HepG2 (cell line): ENCODE data around the gene RIPK3. TPM values are rescaled to one million over a fixed set of nuclear protein-coding genes. Genes with fewer than 3 reads are reported as not detected.

Source experiments
- CREM ChIP-seq, 2 experiments: sonication (generic) in 1 of 2; formaldehyde crosslinking in 1 of 2; IDR thresholded peaks; 2 replicates each; pipeline versions ENCODE4 v1.4.0 to v1.6.1; 2016 to 2020; ENCODE audit warnings: antibody characterized with exemption in 1 of 2, mild to moderate bottlenecking in 1 of 2, missing genetic modification reagents in 1 of 2
- CSRNP1 ChIP-seq: sonication (generic); formaldehyde crosslinking; IDR thresholded peaks from 2 replicates; pipeline ENCODE4 v1.8.1; 2023; ENCODE audit warnings: mild to moderate bottlenecking, missing genetic modification reagents
- DMAP1 ChIP-seq: IDR thresholded peaks from 2 replicates; pipeline ENCODE4 v1.6.1; 2016
- HCFC1 ChIP-seq: fragments of 150-350 bp; IDR thresholded peaks from 2 replicates; pipeline ENCODE4 v1.6.1; 2014; ENCODE audit warnings: low read depth, low read length
- HMG20B ChIP-seq: conservative IDR thresholded peaks from 2 replicates; pipeline ENCODE4 v1.6.1; 2016; ENCODE audit warnings: missing genetic modification reagents, missing compliant biosample characterization
- KAT8 ChIP-seq: IDR thresholded peaks from 2 replicates; pipeline ENCODE4 v1.6.1; 2016; ENCODE audit warnings: missing genetic modification reagents, missing compliant biosample characterization
- MYC ChIP-seq: sonication (generic); formaldehyde crosslinking; IDR thresholded peaks from 2 replicates; pipeline ENCODE4 v1.9.0; 2021; ENCODE audit warnings: missing genetic modification reagents, borderline replicate concordance
- NFKBIZ ChIP-seq: IDR thresholded peaks from 2 replicates; pipeline ENCODE4 v1.6.1; 2018; ENCODE audit warnings: missing genetic modification reagents, missing compliant biosample characterization
- NFYC ChIP-seq: IDR thresholded peaks from 2 replicates; pipeline ENCODE4 v1.6.1; 2016; ENCODE audit warnings: missing genetic modification reagents, missing compliant biosample characterization
- POLR2A ChIP-seq, 2 experiments: IDR thresholded peaks; 2 replicates each; pipeline ENCODE4 v1.6.1; 2011; ENCODE audit warnings: low read depth in 2 of 2, low read length in 2 of 2, mild to moderate bottlenecking in 1 of 2, moderate library complexity in 1 of 2; ENCODE audit not compliant: insufficient read depth in 1 of 2
- RXRB ChIP-seq: IDR thresholded peaks from 2 replicates; pipeline ENCODE4 v1.6.1; 2016; ENCODE audit warnings: borderline replicate concordance, missing genetic modification reagents, missing compliant biosample characterization
- SKIL ChIP-seq: sonication (generic); formaldehyde crosslinking; IDR thresholded peaks from 2 replicates; pipeline ENCODE4 v1.8.0; 2022; ENCODE audit warnings: missing genetic modification reagents, mild to moderate bottlenecking, moderate library complexity, borderline replicate concordance
- YY1 ChIP-seq: IDR thresholded peaks from 2 replicates; pipeline ENCODE4 v1.6.1; 2011; ENCODE audit warnings: low read length, low read depth, moderate library complexity, mild to moderate bottlenecking; ENCODE audit not compliant: insufficient read depth, insufficient replicate concordance
- ZNF33B ChIP-seq: sonication (generic); formaldehyde crosslinking; IDR thresholded peaks from 2 replicates; pipeline ENCODE4 v1.5.1; 2020; ENCODE audit warnings: mild to moderate bottlenecking, missing genetic modification reagents
- ZNF674 ChIP-seq: sonication (generic); formaldehyde crosslinking; IDR thresholded peaks from 2 replicates; pipeline ENCODE4 v1.5.0; 2020; ENCODE audit warnings: low read depth, mild to moderate bottlenecking, missing genetic modification reagents
- ZNF761 ChIP-seq: sonication (generic); formaldehyde crosslinking; conservative IDR thresholded peaks from 2 replicates; pipeline ENCODE4 v1.4.0; 2020; ENCODE audit warnings: mild to moderate bottlenecking, missing genetic modification reagents
- polyA plus RNA-seq, 8 experiments: library from polyadenylated mRNA; depleted of rRNA in 3 of 8; stranded (reverse) in 7 of 8; unstranded in 1 of 8; fragments of >200 nt; fragmentation: Illumina TruSeq in 4 of 8; extraction: Trizol in 4 of 8; gene quantifications; 2 replicates each; pipeline versions ENCODE4 v1.2.1 to v1.2.3, GENCODE V29; 2011 to 2016; ENCODE audit warnings: low read depth in 4 of 8, missing spikeins in 1 of 8, mixed read lengths in 1 of 8; ENCODE audit not compliant: insufficient read depth in 1 of 8
- total RNA-seq, 5 experiments: library from RNA; depleted of rRNA; stranded (reverse); fragments of >200 nt; fragmentation: Illumina TruSeq; extraction: Trizol; gene quantifications; 2 replicates each; pipeline ENCODE4 v1.2.3, GENCODE V29; 2016; ENCODE audit warnings: low read depth in 1 of 5
- TF ChIP-seq, protein P1 (sequence below): sonication (generic); formaldehyde crosslinking; IDR thresholded peaks from 2 replicates; pipeline ENCODE4 v1.5.1; 2020; ENCODE audit warnings: mild to moderate bottlenecking, missing genetic modification reagents, moderate library complexity
- TF ChIP-seq, protein P2 (sequence below): sonication (generic); formaldehyde crosslinking; IDR thresholded peaks from 2 replicates; pipeline ENCODE4 v1.8.0; 2022; ENCODE audit warnings: low read depth, missing genetic modification reagents

The RIPK3 gene
- total and polyA plus RNA-seq, 2 of the 13 experiments (the other 11 are each of a cell fraction or from before 2014, with no cell fraction given), result not detected

DNA sequence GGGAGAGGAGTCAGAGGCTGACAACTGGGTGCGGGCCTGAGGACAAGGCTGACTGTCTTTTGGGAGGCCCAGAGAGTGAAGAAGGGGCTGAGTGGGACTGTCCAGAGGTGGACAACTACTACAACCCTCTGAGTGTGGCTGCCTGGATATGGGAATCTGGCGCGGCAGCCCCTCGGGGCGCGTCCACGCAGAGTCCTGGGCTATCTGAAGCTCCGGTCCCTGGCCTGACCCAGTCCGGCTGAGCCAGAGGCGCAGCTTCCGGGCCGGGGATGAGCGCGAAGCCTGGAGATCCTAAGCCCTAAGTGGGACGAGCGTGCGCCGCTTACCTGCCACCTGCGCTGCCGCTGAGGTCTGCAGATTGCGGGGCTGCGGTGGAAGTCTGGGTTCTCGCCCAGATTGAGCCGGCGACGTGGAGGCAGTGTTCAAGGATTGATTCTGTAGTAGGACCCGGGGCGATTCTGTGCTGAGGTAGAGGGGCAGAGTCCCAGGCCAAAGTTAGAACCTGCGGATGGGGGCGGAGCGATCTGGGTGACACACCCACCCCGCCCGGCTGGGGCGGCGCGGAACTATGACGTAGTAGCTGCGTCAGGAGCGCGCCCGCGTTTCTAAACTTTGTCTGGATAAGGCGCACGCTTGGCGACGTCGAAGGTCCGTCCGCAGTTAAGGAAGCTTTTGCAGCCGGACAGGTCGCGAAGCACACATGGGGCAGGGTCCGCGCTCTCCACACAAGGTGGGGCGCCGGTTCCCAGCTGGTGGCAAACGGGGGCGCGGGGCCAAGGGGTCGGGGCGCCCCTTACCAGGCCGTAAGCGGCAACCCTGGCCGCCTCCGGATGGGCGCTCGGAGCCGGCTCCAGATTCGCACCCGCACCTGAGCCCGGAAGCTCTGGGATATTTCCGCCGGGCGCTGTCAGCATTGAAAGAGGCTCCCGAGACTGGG lies 40.3 kb downstream of the RIPK3 start, which contains the start of the genes DHRS1 and NOP9 (continued):
- TF ChIP-seq, protein P1, sequence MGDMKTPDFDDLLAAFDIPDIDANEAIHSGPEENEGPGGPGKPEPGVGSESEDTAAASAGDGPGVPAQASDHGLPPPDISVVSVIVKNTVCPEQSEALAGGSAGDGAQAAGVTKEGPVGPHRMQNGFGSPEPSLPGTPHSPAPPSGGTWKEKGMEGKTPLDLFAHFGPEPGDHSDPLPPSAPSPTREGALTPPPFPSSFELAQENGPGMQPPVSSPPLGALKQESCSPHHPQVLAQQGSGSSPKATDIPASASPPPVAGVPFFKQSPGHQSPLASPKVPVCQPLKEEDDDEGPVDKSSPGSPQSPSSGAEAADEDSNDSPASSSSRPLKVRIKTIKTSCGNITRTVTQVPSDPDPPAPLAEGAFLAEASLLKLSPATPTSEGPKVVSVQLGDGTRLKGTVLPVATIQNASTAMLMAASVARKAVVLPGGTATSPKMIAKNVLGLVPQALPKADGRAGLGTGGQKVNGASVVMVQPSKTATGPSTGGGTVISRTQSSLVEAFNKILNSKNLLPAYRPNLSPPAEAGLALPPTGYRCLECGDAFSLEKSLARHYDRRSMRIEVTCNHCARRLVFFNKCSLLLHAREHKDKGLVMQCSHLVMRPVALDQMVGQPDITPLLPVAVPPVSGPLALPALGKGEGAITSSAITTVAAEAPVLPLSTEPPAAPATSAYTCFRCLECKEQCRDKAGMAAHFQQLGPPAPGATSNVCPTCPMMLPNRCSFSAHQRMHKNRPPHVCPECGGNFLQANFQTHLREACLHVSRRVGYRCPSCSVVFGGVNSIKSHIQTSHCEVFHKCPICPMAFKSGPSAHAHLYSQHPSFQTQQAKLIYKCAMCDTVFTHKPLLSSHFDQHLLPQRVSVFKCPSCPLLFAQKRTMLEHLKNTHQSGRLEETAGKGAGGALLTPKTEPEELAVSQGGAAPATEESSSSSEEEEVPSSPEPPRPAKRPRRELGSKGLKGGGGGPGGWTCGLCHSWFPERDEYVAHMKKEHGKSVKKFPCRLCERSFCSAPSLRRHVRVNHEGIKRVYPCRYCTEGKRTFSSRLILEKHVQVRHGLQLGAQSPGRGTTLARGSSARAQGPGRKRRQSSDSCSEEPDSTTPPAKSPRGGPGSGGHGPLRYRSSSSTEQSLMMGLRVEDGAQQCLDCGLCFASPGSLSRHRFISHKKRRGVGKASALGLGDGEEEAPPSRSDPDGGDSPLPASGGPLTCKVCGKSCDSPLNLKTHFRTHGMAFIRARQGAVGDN (CRISPR knock-in tag), result peak; percentile 99
- TF ChIP-seq HMG20B, result peak; percentile 8; the same call in 1 of the 2 replicates
- TF ChIP-seq YY1, result peak; percentile 85
- peak in 1 of 2 experiments; percentile 88; a peak in 2 of 4 replicates for TF ChIP-seq POLR2A (IDR thresholded peaks at IDR 0.05; ENCODE audit: insufficient read depth in 1 of 2, low read depth in 2 of 2, low read length in 2 of 2)
- TF ChIP-seq SKIL (CRISPR knock-in tag), result no peak
- peak; percentile 18; the same call in 1 of the 2 replicates for TF ChIP-seq ZNF674
- peak; percentile 95 for TF ChIP-seq DMAP1 (CRISPR knock-in tag)
- TF ChIP-seq CREM (IDR thresholded peaks at IDR 0.05), result peak; percentile 100
- peak; percentile 99 for TF ChIP-seq CREM (CRISPR knock-in tag; IDR thresholded peaks at IDR 0.05)
- TF ChIP-seq, protein P2, sequence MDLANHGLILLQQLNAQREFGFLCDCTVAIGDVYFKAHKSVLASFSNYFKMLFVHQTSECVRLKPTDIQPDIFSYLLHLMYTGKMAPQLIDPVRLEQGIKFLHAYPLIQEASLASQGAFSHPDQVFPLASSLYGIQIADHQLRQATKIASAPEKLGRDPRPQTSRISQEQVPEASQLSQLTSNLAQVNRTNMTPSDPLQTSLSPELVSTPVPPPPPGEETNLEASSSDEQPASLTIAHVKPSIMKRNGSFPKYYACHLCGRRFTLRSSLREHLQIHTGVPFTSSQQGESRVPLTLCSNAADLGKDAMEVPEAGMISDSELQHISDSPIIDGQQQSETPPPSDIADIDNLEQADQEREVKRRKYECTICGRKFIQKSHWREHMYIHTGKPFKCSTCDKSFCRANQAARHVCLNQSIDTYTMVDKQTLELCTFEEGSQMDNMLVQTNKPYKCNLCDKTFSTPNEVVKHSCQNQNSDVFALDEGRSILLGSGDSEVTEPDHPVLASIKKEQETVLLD (CRISPR knock-in tag), result no peak
- peak; percentile 90 for TF ChIP-seq HCFC1
- TF ChIP-seq CSRNP1 (CRISPR knock-in tag), result peak; percentile 92
- peak; percentile 94 for TF ChIP-seq MYC (CRISPR knock-in tag)
- peak; percentile 100 for TF ChIP-seq KAT8 (CRISPR knock-in tag)
- peak; percentile 84 for TF ChIP-seq RXRB (CRISPR knock-in tag)
- peak; percentile 61 for TF ChIP-seq NFYC
- TF ChIP-seq NFKBIZ (CRISPR knock-in tag), result peak; percentile 15; the same call in 1 of the 2 replicates
- TF ChIP-seq ZNF761, result peak; percentile 97
- TF ChIP-seq ZNF33B (CRISPR knock-in tag), result peak; percentile 100
